Embryonic facial prominence (tissue), 1 donor: ENCODE data around the gene ACADS.
A peak's percentile ranks its signal among the peaks of the same experiment; 100 is the strongest.

ENCODE experiments used
- DNase-seq: peaks from one replicate; pipeline ENCODE4 v3.0.0-alpha.2; 2016; ENCODE audit errors: extremely low spot score

The ACADS gene

GRCh38 chr12:120725659-120726509 is at the start of gene ACADS:
ACADS (plus strand) TSS chr12:120725826; CDS start chr12:120725886, 60 bp downstream.
- DNase-seq: peak; percentile 44

DNA sequence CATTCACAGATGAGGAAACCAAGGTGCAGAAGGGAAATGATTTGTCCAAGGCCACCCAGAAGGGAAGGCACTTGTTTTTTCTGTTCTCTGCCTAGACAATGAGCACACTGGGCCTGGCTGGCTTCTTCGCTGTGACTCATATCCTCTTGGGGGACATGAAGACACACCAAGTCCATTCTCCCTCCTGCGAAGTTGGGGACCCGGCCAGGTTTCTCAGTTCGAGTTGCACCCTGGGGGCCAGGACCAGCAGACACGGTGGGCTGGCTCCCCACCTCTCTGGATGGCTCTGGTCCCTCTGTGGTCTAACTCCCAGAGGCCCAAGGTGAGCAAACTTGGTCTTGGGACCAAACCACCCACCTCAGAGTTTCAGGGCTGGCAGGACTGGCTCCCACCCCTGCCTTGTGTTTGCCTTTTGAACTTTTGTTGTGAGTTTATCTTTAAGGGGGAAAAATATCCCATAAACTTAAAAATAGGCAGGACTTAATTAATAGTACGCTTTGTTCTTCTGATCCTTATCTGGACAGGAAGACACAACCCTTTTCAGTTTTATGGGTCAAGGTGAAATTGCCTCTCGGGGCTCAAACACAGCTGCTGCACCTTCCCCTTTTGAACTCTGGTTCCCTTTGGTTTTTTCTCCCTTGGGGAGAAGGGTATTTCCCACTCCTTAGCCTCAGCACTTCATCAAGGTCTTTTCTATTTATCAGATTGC is 47.7 kb upstream of the ACADS start:
- no peak for DNase-seq

- DNase-seq: no peak
Measured at GRCh38 chr12:120678572-120678971, 47.1 kb upstream of the ACADS start.

- DNase-seq: no peak
Measured at GRCh38 chr12:120680165-120680738, 45.4 kb upstream of the ACADS start.

- no peak for DNase-seq
Measured at GRCh38 chr12:120684523-120684932, 41.1 kb upstream of the ACADS start.

DNA sequence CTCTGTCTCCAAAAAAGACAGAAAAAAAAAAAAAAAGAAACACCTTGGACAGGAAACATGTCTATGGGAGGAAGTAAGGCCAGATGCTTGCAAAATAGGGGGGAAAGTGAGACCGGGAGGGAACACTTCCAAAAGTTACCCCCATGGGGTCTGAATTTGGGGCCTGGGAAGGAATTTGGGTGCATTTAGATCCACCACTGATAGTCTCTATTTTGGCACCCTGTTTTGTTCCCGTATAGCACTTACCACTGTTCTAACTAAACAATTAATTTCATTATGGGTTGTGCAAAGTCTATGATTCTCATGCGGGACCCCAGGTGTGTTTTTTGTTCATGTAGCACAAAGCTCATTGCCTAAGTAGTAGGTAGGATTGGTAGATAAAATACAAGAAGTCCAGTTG is 40.1 kb upstream of the ACADS start:
- DNase-seq: no peak

GRCh38 chr12:120686151-120686689 is 39.4 kb upstream of the ACADS start:
- DNase-seq: peak; percentile 87

DNA sequence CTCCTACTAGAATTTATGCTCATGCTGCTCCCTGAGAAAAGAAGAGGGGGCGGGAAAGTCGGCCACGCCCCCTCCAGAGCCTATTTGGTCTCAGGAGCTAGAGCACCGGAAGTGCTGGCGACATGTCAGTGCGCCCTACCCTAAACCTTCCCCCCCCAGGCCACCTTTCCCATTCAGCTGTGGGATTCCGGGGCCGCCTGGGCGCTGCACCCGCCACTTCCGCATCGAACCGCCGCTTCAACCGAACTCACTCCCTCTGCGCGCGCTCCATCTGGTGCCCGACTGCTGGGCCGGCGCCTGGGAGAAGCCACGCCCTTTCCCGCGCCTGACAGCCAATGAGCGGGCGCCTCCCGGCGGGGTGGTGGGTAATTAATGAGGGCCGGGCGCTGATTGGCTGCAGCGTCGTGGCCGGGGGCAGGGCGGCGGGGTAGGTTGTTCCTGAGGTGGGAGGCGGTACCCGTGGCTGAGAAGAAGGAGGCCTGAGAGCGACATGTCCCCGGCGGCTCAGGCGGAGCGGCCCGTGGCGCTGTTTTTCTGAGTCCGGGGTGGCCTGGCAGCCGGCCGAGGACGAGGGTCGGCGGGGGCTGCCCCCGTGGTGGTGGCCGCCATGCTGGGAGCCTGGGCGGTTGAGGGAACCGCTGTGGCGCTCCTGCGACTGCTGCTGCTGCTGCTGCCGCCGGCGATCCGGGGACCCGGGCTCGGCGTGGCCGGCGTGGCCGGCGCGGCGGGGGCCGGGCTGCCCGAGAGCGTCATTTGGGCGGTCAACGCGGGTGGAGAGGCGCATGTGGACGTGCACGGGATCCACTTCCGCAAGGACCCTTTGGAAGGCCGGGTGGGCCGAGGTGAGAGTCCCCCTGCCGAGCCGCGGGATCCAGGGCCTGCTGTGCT is 38.7 kb upstream of the ACADS start, which contains the start of gene MLEC:
MLEC (plus strand) TSS at position 460 of the 888 bp plus-strand sequence; CDS start at position 608, 148 bp downstream.
- peak; percentile 93 for DNase-seq

- no peak for DNase-seq
Measured at GRCh38 chr12:120687578-120688289, 37.9 kb upstream of the ACADS start.

DNA sequence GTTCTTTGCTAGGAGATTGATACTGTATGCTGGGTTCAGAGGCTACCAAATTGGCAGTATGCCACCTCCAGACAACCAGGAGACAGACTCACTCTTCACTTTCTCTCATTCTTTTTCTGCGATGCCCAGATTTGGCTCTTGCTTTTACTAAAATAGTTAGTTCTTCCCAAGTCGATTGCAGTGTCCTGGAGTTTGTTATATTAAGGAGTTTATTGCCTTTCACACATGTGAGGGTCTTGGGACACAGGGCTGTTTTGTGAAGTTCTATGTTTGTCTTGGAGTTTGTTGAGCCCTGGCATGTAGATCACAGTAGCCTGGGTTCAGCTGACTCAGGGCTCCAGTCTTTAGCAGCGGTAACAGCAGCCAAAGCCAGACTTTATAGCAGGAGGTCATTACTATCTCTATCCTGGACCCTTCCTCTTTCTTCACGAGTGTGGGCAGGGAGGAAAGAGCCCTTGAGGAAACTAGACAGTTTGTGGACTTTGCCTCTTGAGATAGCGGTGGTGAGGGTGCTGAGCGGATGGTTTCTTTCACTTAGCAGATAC is 37.0 kb upstream of the ACADS start:
- no peak for DNase-seq

- no peak for DNase-seq
Measured at GRCh38 chr12:120689397-120690082, 36.1 kb upstream of the ACADS start.

DNA sequence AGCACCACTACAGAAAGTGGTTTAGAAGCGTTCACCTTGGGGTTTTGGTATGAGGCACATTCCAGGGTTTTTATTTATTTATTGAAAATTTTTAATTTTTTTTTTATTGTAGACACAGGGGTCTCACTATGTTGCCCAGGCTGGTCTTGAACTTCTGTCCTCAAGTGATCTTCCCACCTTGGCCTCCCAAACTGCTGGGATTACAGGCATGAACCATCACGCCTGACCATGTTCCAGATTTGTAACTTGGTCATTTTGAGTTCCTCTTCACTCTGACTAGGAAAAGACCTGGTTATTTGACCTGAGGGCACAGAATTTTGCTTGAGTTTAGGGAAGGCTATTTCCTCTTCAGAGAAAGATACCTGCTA is 35.6 kb upstream of the ACADS start:
- DNase-seq: no peak

GRCh38 chr12:120690978-120691377 is 34.6 kb upstream of the ACADS start:
- no peak for DNase-seq

DNA sequence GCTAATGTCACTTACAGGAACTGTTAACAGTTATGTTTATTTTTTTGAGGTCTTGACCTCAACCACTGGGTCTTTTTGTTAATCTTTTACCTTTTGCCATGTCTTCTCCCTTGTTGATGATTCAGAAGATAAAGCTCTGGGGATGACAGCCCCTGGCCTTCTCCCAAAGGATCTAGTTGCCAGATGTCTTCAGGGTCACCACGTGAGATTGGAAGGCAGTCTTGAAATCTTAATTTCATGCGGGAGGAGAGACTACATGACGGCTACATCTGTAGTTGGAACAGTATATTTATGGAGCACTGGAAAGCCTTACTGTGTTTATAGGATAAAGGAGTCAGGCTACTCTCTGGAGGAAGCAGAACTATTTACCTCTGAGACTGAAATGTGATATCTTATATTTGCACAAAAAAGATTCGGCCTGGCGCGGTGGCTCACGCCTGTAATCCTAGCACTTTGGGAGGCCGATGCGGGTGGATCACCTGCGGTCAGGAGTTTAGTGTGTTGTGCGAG is 33.0 kb upstream of the ACADS start:
- DNase-seq: no peak

DNA sequence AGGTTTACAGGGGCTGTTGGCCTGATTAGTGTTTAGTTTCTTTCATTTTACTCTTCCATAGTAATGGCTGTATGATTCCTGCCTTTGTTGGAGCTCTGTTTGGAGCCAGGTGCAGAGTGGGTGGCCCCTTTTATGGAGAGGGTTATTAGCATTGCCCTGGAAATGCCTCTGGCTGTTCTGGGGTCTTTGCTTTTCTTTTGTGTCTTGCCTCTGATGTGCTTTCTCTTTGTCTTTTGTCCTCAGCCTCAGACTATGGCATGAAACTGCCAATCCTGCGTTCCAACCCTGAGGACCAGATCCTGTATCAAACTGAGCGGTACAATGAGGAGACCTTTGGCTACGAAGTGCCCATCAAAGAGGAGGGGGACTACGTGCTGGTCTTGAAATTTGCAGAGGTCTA is 31.8 kb upstream of the ACADS start:
- DNase-seq: no peak

DNA sequence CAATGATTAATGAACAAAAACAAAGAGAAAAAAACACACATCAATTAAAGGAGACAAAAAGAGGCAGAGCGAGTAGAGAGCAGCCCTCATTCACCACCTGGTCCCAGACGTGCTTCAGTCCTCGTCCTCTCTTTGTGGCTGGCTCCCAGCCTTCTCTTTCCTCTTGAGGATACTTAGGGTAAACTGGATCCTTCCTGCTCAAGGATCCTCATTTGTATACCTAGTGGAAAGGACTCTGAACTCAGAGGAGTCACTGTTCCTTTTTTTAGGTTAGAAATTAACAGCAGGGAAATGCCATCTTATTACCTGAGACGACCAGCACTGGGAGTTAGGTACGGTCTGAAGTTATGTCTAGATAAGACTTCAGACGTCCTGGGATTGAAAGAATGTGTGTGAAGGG is 29.0 kb upstream of the ACADS start:
- DNase-seq: no peak

DNA sequence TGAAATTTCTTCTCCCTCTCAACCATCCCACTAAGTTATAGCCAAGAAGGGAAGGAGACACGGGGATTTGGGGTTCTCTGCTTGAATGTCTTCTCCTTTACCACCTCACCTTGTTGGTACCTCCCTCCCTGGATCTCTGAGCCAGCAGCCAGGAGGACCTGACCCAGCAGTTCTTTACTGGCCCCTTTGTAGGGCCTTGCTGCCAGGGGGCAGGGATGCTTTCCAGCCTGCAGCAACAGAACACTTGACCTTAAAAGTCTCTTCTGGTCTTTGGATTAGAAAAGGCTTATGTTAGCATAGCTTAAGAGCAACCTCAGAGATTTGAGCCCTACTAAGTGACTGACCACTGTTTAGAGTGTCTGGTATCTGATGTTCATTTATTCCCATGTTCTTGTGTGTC is 28.3 kb upstream of the ACADS start:
- no peak for DNase-seq

DNA sequence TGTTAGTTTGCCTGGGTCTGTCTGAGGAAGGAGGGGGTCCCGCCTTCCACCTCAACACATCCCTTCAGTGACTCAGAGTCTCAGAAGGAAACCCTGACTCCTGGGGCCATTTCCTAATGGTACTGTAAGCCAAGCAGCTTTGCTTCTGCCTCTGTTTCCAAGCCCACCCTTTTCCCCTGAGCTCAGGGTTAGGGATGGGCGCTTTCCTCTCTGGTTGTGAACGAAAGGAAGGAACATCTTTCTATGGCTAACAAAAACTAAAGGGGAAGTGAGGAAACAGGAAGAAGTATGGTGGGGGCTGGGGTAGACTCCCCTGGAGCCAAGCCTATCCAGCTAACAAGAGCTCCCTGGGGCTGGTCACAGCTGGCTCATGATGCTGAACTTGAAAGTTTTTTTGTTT is 27.0 kb upstream of the ACADS start:
- DNase-seq: no peak

DNA sequence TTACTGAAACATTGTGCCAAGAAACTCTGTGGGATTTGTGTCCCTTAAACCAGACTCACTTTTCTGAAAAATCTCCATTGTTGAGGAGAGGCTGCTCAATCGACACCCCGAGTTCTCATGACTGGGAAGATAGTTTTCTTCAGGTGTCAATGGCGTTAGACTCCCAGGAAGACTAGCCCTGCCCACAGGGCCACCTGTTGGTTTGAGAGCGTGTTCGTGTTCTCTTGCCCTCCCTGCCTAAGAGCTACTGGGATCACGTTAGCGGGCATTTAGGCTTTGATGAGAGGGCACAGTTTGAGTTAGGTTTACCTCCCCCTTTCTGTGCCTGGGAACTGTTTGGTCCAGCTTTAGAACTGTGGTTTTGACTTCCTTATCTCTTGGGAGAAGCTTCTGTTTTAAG is 26.1 kb upstream of the ACADS start:
- DNase-seq: no peak

DNA sequence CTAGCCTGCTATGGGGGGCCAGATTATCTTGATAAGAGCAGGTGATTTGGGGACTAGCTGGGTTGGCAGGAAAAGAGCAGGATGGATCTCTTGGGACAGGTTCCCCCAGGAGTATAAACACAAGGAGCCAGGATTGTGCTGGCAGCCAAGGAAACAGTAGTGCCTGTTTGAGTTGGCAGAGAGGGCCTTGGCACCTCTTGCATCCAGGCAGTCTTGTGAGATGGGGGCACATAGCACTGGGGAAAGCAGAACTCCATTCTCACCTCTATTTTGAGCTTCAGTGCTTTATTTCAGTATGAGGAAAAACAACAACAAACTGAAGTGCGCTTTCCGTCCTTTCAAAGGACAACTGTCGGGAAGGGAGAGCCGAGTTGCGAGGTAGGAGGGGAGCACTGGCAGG is 24.7 kb upstream of the ACADS start:
- DNase-seq: no peak
